NCI-H2107 treated with DMSO at 0.1 percent for 48 hours (cell line): ENCODE results near the gene MPPED2.
A peak's percentile ranks its signal among the peaks of the same experiment; 100 is the strongest.

Source experiments
- DNase-seq: peaks from one replicate; lab custom pipeline; 2025; ENCODE audit not compliant: unreplicated experiment; lab: John Stamatoyannopoulos, UW

MPPED2 gene

DNA sequence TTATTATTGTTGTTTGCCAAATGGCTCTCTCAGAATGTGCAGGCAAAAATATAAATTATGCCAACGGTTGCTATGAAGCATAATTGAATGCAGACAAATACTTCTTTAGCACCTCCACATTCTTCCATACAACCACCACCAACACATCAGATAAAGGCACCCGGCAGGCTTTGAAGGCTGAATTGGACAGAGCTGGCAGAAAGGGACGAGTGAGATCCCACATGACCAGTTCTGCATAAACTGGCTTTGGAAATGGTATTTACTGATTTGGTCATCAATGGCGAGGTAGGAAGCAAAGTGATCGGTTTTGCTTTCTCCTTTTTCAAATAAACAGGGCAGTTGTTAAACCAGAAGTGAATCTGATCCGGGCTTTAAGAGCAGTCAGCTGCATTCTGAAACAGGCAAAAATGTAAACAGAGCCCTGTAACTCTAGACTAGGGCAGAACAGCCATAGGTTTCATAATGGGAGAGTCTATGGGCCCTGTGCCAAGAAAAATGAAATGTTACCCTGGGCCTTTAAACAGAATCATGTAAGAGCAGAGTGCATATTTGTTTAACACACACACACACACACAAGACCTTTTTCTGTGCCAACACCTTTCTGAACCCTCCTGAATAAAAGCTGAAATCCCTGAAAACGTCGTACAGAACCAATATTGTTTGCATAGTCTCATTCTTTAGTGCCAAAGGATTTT lies 97.7 kb downstream of the MPPED2 start:
- DNase-seq = peak; percentile 95

DNA sequence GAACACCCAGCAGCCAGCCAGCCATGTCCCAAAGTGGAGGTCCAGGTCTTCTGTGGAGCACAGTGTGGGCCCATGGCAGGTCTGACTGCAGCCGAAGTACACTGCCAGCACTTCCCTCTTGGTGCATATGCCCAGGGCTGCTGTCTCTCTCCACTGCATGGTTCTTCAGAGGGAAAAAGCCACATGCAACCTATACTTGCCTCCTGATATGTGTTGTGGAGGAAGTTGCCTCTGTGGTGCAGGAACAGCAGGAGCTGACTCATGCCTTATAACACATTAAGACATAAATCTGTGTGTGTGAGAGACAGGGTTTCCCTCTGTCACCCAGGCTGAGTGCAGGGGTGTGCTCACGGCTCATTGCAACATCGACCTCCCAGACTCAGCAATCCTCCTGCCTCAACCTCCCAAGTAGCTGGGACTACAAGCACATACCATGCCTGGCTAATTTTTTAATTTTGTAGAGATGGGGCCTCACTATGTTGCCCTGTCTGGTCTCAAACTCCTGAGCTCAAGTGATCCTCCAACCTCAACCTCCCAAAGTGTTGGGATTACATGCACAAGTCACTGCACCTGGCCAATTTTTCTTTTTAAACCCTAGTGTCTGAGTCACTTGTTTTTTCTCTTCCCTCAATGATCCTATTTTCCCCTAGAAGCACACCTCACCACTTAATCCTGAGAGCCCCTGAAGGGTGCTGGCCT lies 98.8 kb downstream of the MPPED2 start:
- DNase-seq = no peak

DNA sequence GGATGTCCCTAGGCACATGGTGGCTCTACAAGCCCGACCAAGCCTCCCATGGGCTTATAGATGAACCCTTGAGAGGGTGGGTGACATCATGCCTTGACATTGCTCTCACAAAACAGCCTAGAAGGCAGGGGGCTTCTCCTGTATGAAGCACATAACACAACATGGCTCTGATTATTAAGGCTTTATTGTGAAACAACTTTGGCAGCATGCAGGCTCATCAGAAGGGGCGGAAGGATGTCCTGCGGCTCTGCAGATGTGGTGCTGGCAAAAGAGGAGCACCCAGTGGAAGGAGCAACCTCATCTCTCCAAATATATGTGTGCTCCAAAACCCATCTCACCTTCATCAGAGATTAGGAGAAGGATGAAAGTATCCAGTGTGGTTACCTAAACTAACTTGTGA lies 100.4 kb downstream of the MPPED2 start:
- DNase-seq = no peak

GRCh38 chr11:30485222-30485621 lies 100.9 kb downstream of the MPPED2 start:
- no peak for DNase-seq

- no peak for DNase-seq
Observed at GRCh38 chr11:30483056-30483455, 103.1 kb downstream of the MPPED2 start.

DNA sequence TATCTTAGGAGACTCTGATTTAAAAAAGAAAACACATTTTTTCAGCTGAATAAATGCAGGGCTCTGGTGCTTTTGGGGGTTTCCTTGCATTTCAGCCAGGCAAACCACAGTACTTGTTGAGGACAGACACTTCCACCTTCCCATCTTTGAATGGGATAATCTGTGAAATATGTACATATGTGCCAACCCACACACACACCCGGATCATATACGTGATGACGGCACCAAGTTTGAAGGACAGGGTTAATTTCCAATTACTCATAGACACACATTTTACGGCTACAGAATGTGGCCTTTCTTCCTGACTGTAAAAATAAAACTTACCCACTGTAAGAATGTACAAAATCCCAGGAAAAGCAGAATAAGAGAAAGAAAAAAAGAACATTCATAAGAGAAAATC lies 104.4 kb downstream of the MPPED2 start:
- no peak for DNase-seq

DNA sequence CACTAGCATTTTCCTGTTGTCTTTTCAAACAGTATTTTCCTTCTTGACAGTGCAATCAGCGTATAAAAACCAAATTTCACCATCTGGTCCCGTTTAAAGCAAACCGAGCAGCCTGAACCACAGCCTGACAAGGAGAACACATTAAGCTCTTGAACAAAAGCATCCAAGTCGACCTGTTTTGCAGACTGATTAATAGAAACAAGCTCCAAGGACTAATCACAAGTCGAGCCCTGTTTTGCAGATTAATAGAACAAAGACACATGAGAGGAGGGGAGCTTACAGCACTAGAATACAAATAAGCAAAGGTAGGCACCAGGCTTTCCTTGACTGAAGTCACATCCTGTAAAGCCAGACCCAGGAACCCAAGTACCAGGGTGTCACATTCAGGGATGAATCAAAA lies 104.8 kb downstream of the MPPED2 start:
- DNase-seq = no peak

DNA sequence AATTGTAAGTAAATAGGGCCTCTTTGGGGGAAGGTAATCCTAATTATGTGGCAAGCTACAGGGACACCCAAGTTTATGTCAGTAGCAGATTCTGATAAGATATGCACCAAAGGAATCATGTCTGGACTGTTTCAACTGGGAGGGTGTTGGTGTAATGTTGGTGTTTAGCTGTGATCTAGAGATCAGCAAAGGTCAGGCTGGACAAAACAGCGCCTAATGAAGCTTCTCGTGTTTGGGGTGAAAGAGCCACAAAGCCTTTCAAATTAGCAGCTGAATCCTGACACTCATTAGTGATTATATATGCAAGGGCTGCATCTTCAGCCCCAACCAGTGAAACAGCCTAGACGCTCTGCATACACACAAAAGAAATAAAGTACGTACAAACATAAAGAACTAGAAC lies 106.3 kb downstream of the MPPED2 start:
- DNase-seq = no peak

DNA sequence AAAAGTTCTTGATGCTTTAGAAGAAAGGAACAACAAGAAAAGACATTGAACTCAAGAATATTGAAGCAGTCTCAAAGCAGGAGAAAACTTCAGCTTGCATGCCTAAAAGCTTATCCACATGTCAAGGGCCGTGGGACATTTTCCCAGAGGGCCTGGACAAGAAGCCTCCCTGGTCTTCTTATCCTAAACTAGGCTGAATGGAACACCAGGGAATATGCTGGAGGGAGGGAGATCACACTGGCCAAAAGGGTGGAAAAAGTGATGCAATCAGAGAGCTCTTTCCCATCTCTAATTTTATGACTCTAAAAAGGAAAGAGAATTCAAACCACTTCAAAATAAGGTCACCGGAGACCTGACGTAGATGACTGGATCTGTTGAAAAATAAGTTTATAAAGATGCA lies 107.2 kb downstream of the MPPED2 start:
- no peak for DNase-seq

GRCh38 chr11:30477061-30477460 lies 109.1 kb downstream of the MPPED2 start:
- DNase-seq = no peak

- DNase-seq = no peak
Observed at GRCh38 chr11:30474151-30474954, 111.8 kb downstream of the MPPED2 start.

GRCh38 chr11:30471244-30471643 lies 114.9 kb downstream of the MPPED2 start:
- DNase-seq = no peak

DNA sequence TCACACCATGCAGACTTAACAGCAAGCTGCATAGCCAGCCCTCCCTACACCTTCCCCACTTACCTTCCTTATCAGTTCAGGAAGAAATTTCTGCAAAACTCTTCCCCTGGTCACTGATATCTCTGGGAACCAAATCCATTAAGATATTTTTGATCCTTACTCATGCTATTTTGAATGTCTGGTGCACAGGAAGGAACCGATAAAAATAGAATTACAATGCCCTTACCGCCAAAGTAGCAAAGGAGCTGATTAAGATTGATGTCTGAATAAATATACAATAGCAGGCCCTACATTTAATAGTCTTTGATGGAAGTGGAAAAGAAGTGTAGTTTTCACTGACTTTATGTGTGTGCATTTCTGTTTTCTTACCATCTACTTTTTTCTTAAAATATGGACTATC lies 117.3 kb downstream of the MPPED2 start:
- DNase-seq = no peak

DNA sequence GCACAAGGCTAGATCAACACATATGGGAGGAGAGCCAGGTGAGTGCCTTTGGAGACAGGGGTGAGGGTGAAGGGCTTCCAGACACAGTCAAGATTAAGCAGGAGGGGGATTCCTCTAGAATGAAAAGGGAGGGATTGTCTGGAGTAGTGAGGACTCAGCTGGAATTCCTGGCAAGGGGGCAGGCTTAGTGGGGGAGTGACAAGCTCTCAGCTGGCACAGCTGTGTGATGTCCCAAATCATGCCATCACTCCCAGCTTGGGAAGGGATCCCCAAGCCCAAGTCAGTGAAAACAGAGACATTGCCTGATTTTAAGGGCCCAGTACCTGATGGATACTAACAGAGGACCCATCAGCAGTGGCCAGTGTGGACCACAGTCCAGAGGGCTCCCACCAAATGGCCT lies 119.0 kb downstream of the MPPED2 start:
- no peak for DNase-seq

DNA sequence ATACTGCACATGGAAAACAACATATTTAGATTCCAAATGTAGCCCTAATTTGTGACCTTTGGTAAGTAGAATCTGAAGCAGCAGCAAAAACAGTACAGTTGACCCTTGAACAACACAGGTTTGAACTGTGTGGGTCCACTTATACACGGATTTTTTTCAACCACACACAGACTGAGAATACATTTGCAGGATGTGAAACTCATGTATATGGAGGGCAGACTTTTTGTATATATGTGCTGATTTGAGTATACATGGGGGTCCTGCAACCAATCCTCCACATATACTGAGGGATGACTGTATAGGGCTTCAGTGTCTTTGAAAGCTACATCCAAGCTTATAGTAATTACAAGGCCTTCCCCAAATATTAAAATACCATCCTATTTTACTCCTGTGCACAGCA lies 120.5 kb downstream of the MPPED2 start:
- DNase-seq = no peak

DNA sequence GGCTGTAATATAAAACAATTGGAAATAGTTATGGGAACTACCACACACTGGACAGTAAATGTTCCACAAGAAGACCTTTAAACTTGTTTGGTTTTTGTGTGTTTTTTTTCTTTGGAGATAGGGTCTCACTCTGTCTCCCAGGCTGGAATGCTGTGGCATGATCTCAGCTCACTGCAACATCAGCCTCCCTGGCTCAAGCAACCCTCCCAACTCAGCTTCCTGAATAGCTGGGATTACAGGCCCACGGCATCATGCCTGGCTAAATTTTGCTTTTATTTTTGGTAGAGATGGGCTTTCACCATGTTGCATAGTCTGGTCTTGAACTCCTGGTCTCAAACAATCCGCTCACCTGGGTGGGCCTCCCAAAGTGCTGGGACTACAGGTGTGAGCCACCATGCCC lies 121.0 kb downstream of the MPPED2 start:
- DNase-seq = no peak

DNA sequence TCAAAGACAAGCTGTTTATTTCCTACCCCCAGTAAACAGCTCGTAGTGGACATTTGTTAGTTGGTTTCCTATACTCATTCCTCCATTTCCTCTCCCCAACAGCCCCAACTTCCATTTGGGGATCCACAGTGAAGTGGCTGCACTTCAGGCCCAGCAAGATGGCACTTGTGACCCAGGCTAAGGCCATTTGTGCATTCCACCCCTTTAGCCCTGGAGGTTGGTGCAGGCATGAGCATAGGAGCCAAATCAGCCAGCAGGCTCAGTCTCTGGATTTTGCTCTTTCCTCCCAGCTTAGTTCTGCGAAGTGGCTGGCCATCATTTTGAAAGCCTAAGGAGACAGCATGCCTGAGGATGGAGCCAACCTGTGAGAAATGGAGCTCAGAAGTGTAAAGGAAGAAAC lies 122.9 kb downstream of the MPPED2 start:
- no peak for DNase-seq

DNA sequence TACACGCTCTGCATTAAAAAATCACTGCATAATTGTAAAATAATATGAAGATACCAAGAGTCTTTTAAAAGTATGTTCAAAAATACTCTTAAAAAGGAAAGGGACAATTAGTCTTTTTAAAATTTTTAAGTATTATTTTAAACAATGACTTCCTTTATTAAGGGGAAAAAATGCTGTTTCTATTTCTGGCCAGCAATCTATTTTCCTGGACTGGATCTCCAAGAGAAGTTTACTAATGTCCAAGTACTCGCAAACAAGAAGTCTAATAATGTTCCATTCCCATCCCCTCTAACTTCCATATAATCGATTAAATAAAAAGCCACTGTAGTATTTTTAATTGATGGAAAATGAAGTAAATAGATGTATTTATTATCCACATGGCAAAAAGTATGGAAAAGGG lies 123.7 kb downstream of the MPPED2 start:
- DNase-seq = no peak

GRCh38 chr11:30459821-30460220 lies 126.3 kb downstream of the MPPED2 start:
- DNase-seq = no peak

GRCh38 chr11:30459306-30459705 lies 126.8 kb downstream of the MPPED2 start:
- no peak for DNase-seq

GRCh38 chr11:30458541-30458940 lies 127.6 kb downstream of the MPPED2 start:
- DNase-seq = no peak

GRCh38 chr11:30457087-30457486 lies 129.1 kb downstream of the MPPED2 start:
- no peak for DNase-seq
